CD4-positive, alpha-beta T cell (primary cell): ENCODE measurements around the gene TCF4. TPM values are rescaled to one million over a fixed set of nuclear protein-coding genes. Genes with fewer than 3 reads are reported as not detected.

Experiments used
- ATAC-seq: fragments of 200-7000 bp; cut with Tn5 transposase; one replicate; pipeline ENCODE4 v1.10.0; 2022; ENCODE audit warnings: mild to moderate bottlenecking; ENCODE audit not compliant: poor library complexity
- CTCF ChIA-PET: fragments of 350-600 bp; sonication (Branson Sonifier 250); formaldehyde crosslinking; loops from one replicate; lab custom pipeline; 2021; ENCODE audit warnings: antibody characterized with exemption, inconsistent platforms; lab: Charles Lee
- POLR2A ChIA-PET: fragments of 350-600 bp; sonication (Branson Sonifier 250); formaldehyde crosslinking; loops from one replicate; lab custom pipeline; 2021; ENCODE audit warnings: antibody characterized with exemption, inconsistent platforms; lab: Charles Lee
- DNase-seq, 14 experiments: peaks; one replicate each; pipeline ENCODE4 v3.0.0-alpha.2; 2013 to 2020; ENCODE audit warnings: mixed read lengths in 2 of 14
- H3K27ac ChIP-seq, 2 donors: one replicate each; pipeline versions ENCODE4 v1.5.1 to v1.7.0; 2013; ENCODE audit warnings: low read length in 2 of 2, low read depth in 1 of 2, mild to moderate bottlenecking in 1 of 2
- H3K27me3 ChIP-seq, 2 experiments: 1 replicate in 1 of 2; 2 replicates in 1 of 2; pipeline versions ENCODE4 v1.6.1 to v1.7.0; 2013; ENCODE audit warnings: low read length in 2 of 2, control low read depth in 1 of 2, mild to moderate bottlenecking in 1 of 2, moderate library complexity in 1 of 2; ENCODE audit not compliant: insufficient read depth in 2 of 2, control insufficient read depth in 1 of 2
- H3K36me3 ChIP-seq: one replicate; pipeline ENCODE4 v1.6.1; 2013; ENCODE audit warnings: low read length, control low read depth; ENCODE audit not compliant: insufficient read depth
- H3K4me1 ChIP-seq: one replicate; pipeline ENCODE4 v1.6.1; 2013; ENCODE audit warnings: low read length, control low read depth; ENCODE audit not compliant: insufficient read depth
- H3K4me3 ChIP-seq: one replicate; pipeline ENCODE4 v1.5.1; 2013; ENCODE audit warnings: mild to moderate bottlenecking, low read length, moderate library complexity
- H3K9me3 ChIP-seq, 2 experiments: 1 replicate in 1 of 2; 2 replicates in 1 of 2; pipeline versions ENCODE4 v1.6.1 to v1.7.0; 2013; ENCODE audit warnings: low read length in 2 of 2, mild to moderate bottlenecking in 2 of 2, control low read depth in 1 of 2, moderate library complexity in 1 of 2; ENCODE audit not compliant: control insufficient read depth in 1 of 2, insufficient read depth in 1 of 2
- H3K27ac Mint-ChIP-seq: one replicate; pipeline ENCODE4 v1.8.0; 2020; ENCODE audit warnings: mixed read lengths
- H3K27me3 Mint-ChIP-seq: one replicate; pipeline ENCODE4 v1.8.0; 2021; ENCODE audit warnings: mixed read lengths
- H3K36me3 Mint-ChIP-seq: one replicate; pipeline ENCODE4 v1.8.0; 2021; ENCODE audit warnings: low read depth, mixed read lengths
- H3K4me1 Mint-ChIP-seq: one replicate; pipeline ENCODE4 v1.8.0; 2021; ENCODE audit warnings: low read depth, mixed read lengths
- H3K4me3 Mint-ChIP-seq: one replicate; pipeline ENCODE4 v1.8.0; 2020; ENCODE audit warnings: mild to moderate bottlenecking, mixed read lengths
- H3K9me3 Mint-ChIP-seq: one replicate; pipeline ENCODE4 v1.8.0; 2020; ENCODE audit warnings: mixed read lengths
- CTCF ChIP-seq: fragments of 200-600 bp; IDR thresholded peaks from one replicate; pipeline ENCODE4 v1.8.0; 2022; ENCODE audit warnings: antibody characterized with exemption, mild to moderate bottlenecking
- intact Hi-C, 2 experiments: fragments of 100-400 bp; cut with DNase I in 1 of 2; cut with micrococcal nuclease in 1 of 2; formaldehyde crosslinking; loops; one replicate each; pipeline versions ENCODE4 v1.15.1 to v1.9.0; 2023 to 2025; cut with DNase I, micrococcal nuclease
- total RNA-seq, 174 experiments: library from RNA in 2 of 174; stranded (reverse) in 2 of 174; gene quantifications; one replicate each; pipeline ENCODE4 v1.2.3 and lab custom pipeline; 2021 to 2026

The TCF4 gene
- total RNA-seq, 2 experiments from 2014 or later, result 3.0 to 3.2 TPM

GRCh38 chr18:55336438-55337100 is 251.4 kb downstream of the TCF4 start:
- Histone ChIP-seq H3K4me1 (no peaks in the 10 kb centered on the region), H3K27ac (no peak overlapping the region), H3K27me3 (no peaks in the 10 kb centered on the region), H3K36me3 (no peaks in the 10 kb centered on the region), H3K9me3 (no peaks in the 10 kb centered on the region), H3K4me3 (no peak overlapping the region)
- no peak for TF ChIP-seq CTCF
- ChIA-PET POLR2A (no interaction called here), CTCF (no interaction called here)
- ATAC-seq (no peak), DNase-seq (no peak)
- no peaks in the 10 kb centered on the region for H3K36me3 Mint-ChIP-seq
- no peak overlapping the region for H3K4me3 Mint-ChIP-seq
- no peak overlapping the region for H3K27ac Mint-ChIP-seq
- H3K9me3 Mint-ChIP-seq, result no peaks in the 10 kb centered on the region
- H3K27me3 Mint-ChIP-seq, result peaks cover 3% of the 10 kb centered on the region
- intact Hi-C loops, result no loop called here
- no peaks in the 10 kb centered on the region for H3K4me1 Mint-ChIP-seq

- CTCF ChIA-PET, result no interaction called here
- ATAC-seq, result no peak
- POLR2A ChIA-PET, result no interaction called here
- no peak overlapping the region for H3K27ac ChIP-seq
- Mint-ChIP-seq H3K9me3 (no peaks in the 10 kb centered on the region), H3K27me3 (peaks cover 5% of the 10 kb centered on the region), H3K36me3 (no peaks in the 10 kb centered on the region), H3K27ac (no peak overlapping the region), H3K4me1 (no peaks in the 10 kb centered on the region), H3K4me3 (no peak overlapping the region)
- no peak for TF ChIP-seq CTCF
- no peaks in the 10 kb centered on the region for H3K27me3 ChIP-seq
- H3K4me1 ChIP-seq, result no peaks in the 10 kb centered on the region
- no peak for DNase-seq
- intact Hi-C loops, result no loop called here
- H3K4me3 ChIP-seq, result no peak overlapping the region
- no peaks in the 10 kb centered on the region for H3K36me3 ChIP-seq
- no peaks in the 10 kb centered on the region for H3K9me3 ChIP-seq
These were observed 253.1 kb downstream of the TCF4 start for GRCh38 chr18:55334875-55335274.

- H3K36me3 ChIP-seq, result no peaks in the 10 kb centered on the region
- ChIA-PET POLR2A (no interaction called here), CTCF (no interaction called here)
- DNase-seq (no peak), ATAC-seq (no peak)
- no peaks in the 10 kb centered on the region for H3K4me1 Mint-ChIP-seq
- H3K27ac ChIP-seq, result no peak overlapping the region
- H3K9me3 Mint-ChIP-seq, result no peaks in the 10 kb centered on the region
- H3K36me3 Mint-ChIP-seq, result no peaks in the 10 kb centered on the region
- no peak overlapping the region for H3K4me3 ChIP-seq
- no peak overlapping the region for H3K4me3 Mint-ChIP-seq
- intact Hi-C loops, result no loop called here
- no peaks in the 10 kb centered on the region for H3K4me1 ChIP-seq
- no peaks in the 10 kb centered on the region for H3K9me3 ChIP-seq
- H3K27me3 ChIP-seq, result peaks cover 0 to 4% of the 10 kb centered on the region in 2 experiments
- peaks cover 14% of the 10 kb centered on the region for H3K27me3 Mint-ChIP-seq
- TF ChIP-seq CTCF, result no peak
- no peak overlapping the region for H3K27ac Mint-ChIP-seq
These were observed 256.7 kb downstream of the TCF4 start for GRCh38 chr18:55331301-55331700.
